NOMO-1 treated with DMSO at 0.1 percent for 48 hours (cell line): ENCODE data around the gene HSPG2.

Experiments
- DNase-seq: peaks from one replicate; lab custom pipeline; 2025; ENCODE audit not compliant: unreplicated experiment; lab: John Stamatoyannopoulos, UW

Gene HSPG2

DNA sequence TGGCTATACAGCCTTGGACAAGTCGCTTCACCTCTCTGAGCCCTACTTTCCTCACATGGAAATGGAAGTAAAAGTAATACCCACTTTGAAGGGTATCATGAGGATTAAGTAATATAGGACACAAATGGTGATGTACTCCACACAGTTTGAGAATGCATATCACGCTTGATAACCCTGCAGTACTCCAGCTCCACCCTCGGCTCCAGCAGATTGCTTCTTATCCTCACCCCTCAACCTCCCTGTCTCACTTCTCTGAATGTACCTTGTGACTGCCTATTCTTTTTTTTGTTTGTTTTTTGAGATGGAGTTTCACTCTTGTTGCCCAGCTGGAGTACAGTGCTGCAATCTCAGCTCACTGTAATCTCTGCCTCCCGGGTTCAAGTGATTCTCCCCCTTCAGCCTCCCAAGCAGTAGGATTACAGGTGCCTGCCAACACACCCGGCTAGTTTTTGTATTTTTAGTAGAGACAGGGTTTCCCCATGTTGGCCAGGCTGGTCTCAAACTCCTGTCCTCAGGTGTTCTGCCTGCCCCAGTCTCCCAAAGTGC, 69.6 kb downstream of the HSPG2 start:
- DNase-seq = no peak

DNA sequence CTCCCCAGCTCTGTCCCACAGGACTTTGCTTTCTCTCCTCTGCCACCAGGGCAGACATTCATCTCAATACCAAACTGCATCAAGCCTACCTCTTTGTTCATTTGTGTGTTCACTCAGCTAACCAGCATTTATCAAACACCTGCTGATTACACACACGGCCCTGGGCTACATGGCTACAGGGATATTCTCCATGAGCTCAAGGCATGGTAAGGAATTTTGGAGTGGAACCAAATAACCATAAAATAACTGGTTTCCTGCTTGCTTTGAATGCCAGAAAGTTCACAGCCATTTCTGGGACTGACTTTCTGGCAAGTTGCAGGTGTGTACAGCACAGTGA, 70.4 kb downstream of the HSPG2 start:
- DNase-seq = no peak

- peak; percentile 49 for DNase-seq
Measured at GRCh38 chr1:21865943-21866706, 71.0 kb downstream of the HSPG2 start.

- no peak for DNase-seq
Measured at GRCh38 chr1:21865609-21865942, 71.5 kb downstream of the HSPG2 start.

DNA sequence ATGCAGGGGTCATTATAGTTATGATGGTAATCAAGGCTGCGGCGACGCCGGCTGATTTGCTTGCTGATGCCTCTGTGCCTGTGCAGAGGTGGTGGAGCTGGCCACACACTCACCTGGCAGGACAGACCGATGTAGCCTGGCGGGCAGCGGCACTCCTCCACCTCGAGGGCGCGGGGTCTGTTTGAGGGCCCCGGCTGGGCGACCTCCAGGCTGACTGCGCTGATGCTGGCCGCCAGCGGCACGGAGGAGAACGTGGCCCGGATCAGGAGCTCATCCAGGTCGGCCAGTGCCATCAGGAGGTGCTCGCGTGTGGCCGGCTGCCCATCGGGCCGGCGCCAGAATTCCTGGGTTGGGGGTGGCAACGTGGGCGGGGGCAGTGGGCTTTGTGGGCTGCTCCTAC, 72.4 kb downstream of the HSPG2 start:
- no peak for DNase-seq

DNA sequence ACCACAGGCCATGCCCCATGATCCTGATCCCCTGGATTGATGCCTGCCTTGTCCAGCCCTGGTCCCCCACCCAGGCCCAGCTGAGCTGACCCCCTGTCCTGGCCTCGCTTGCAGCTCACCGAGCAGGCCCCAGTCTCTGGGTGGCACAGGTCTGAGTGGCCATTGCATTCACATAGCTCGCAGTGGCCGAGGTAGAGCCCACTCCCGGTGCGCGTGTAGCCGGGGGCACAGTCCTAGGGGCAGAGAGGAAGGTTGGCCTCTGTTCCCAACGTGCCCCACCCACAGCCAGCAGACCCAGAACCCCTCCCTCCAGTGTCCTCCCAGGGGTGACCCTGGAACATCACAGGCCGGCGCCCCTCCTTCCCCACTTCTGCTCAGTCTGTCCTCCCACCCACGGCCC, 73.1 kb downstream of the HSPG2 start:
- DNase-seq = no peak

- DNase-seq = no peak
Measured at GRCh38 chr1:21861602-21862429, 75.3 kb downstream of the HSPG2 start.

GRCh38 chr1:21860971-21861370, 76.1 kb downstream of the HSPG2 start:
- DNase-seq = no peak

GRCh38 chr1:21859669-21860179, 77.4 kb downstream of the HSPG2 start:
- DNase-seq = no peak

DNA sequence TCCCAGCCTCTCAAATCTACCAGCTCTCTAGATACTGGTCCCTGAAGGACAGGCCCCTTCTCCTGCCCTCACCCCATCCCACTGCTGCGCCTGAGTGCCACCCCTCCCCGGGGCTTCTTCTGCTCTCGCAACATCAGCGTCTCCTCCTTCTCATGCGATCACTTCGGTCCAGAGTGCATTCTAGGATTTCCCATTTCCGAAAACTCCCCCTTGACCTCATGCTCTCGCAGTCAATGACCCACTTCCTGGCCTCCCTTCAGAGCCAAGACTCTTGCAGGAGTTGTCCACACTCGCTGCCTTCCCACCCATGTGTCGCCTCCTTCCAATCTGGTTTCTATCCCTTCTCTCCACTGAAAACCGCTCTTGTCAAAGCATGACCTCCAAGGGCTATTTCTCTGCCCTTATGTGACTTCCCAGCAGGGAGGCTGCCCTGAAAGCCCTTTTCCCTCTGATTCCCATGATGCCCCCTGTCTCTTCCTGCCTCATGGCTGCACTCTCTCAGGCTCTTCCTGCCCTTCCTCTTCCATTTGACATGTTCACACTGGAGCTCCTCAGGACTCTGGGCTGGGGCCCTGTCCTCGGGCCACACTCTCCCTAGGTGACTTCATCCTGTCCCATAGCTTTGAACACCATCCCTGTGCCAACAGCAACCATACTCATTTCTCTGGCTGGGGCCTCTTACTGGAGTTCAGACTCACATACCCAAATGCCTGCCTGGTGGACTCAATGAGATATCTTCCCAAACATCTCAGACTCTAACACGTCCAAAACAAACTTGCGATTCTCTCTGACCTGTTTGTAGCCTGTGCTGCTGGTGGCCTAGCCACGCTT, 79.1 kb downstream of the HSPG2 start:
- no peak for DNase-seq

- no peak for DNase-seq
Measured at GRCh38 chr1:21857142-21857839, 79.8 kb downstream of the HSPG2 start.

DNA sequence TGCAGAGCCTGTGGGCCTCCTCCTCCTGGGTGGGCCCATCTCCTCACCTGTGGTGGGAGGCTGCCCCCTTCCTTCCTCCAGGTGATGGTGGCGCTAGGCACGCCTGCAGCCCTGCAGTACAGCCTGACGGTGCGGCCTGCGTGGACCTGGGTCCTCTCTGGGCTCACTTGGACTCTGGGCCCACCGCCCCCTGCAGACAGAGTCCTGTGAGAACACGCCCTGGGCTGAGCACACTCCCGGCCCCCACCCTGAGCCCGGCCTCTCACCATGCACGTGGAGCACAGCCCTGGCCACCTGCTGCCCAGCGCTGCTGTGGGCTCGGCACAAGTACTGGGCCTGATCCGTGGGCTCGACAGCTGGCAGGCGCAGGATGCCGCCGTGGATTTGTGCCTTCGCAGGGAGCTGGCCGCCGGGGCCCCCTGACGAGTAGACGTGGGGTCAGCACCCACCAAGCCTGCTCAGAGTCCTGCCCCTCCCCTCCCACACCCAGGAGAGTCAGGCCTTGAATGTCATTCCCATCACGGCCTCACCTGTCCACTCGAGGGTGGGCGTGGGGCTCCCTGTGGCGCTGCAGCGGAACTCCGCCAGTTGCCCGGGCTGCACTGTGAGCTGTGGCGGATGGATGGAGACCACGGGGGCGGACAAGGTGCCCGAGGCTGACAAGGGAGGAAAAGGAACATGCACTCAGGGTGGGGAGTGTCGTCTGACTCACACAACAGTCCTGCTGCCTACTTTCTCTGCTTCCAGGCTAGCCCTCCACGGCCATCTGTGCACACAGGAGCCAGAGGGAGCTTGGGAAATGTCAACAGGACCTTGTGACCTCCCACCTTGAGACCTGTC, 81.6 kb downstream of the HSPG2 start:
- no peak for DNase-seq

DNA sequence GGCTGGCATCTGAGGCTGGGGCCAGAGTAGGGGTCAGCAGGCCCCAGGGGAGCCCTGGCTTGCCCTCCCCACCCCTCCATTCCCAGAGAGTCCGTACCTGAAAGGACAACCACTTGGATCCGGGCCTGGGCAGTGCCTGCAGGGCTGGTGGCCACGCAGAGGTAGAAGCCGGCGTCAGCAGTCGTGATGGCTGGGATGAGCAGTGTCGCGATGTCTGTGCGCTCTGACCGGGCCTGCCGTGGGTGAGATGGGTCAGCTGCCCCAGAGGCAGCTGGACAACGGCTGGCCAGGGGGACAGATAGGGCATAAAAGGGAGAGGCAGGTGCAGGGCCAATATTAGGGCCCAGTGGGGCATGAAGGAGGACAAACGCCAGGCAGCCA, 82.4 kb downstream of the HSPG2 start:
- DNase-seq = no peak

DNA sequence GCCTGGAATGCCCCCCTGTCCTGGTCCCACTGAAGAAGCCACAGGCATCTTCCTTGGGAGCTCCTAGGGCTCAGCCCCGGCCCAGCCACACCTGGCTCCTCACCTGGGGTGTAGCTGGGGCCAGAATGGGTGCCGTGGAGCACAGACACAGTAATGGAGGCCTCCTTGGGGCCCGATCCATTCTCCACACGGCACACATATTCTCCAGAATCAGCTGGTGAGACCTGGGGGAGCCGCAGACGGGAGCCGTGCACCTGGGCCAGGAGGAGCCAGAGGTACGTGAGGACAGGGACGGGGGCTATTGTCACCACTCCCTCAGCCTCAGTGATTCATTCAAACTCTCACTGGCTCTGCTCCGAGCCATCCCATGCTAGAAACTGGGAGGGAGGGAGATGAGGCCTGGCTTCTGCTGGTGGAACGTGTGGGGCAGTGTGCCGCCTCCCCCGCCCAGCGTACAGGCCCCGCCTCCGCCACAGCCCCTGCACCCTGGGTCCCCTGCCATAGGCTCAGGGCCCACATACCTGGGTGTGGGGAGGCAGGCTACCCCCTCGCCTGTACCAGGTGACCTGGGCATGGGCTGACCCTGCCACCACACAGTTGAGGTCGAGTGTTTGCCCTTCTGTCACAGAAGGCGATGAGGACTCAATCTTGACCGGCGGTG, 82.9 kb downstream of the HSPG2 start:
- DNase-seq = no peak

- DNase-seq = no peak
Measured at GRCh38 chr1:21853131-21853427, 84.0 kb downstream of the HSPG2 start.

DNA sequence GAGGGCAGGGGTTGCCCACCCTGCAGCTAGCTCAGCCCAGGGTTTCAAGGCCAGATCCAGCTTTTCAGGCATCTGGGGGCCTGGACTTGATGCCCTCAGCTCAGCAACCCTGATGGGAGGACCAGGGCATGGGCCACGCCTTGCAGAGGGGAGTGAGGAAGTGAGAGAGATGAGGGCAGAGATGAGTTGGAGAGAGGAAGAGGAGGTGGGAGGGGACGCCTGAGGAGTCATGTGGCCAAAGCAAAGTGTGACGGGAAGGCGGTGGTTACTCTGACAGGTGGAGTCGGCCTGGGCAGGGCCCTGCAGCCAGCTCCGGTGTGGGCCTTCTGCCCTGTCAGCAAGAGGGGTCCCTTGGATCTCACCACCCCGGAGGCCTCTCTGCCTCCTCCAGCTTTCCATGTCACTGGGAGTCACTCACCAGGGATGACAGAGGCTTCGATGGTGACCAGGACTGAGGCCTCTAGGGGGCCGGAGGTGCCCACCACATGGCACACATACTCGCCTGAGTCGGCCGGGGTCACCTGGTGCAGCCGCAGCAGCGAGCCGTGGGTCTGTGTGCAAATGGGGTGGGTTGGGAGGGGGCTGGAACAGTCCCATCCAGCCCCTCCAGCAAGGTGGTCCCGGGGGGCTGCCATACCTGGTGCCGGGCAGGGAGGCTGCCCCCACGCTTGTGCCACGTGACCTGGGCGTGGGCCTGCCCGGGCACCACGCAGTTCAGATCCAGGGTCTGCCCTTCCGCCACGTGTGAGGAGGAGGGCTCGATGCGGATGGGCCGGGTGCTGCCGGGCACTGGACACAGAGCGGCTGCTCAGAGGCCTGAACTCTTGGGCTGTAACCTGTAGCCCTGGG, 84.6 kb downstream of the HSPG2 start:
- peak; percentile 70 for DNase-seq

GRCh38 chr1:21851430-21852250, 85.5 kb downstream of the HSPG2 start:
- DNase-seq = no peak
